Mesodermal cell (in vitro differentiated cells): Measurements from ENCODE around the gene PHC2.

ENCODE experiments used
- H3K27ac ChIP-seq: 2 replicates; pipeline ENCODE4 v1.7.0; 2013; ENCODE audit warnings: mild to moderate bottlenecking, low read depth, low read length, moderate library complexity; ENCODE audit not compliant: severe bottlenecking
- H3K36me3 ChIP-seq: 2 replicates; pipeline ENCODE4 v1.7.1; 2013; ENCODE audit warnings: mild to moderate bottlenecking, low read length, moderate library complexity; ENCODE audit not compliant: control insufficient read depth, insufficient read depth
- H3K4me1 ChIP-seq: one replicate; pipeline ENCODE4 v1.7.1; 2013; ENCODE audit warnings: mild to moderate bottlenecking, low read length; ENCODE audit not compliant: insufficient read depth, control insufficient read depth, poor library complexity, severe bottlenecking
- H3K4me3 ChIP-seq: 2 replicates; pipeline ENCODE4 v1.7.0; 2013; ENCODE audit warnings: low read length, control low read depth, mild to moderate bottlenecking; ENCODE audit not compliant: insufficient read depth, poor library complexity, severe bottlenecking; ENCODE audit errors: extremely low read depth
- H3K9me3 ChIP-seq: 2 replicates; pipeline ENCODE4 v1.7.1; 2013; ENCODE audit warnings: mild to moderate bottlenecking, low read length, moderate library complexity; ENCODE audit not compliant: control insufficient read depth
- WGBS, 2 experiments: methylation state at CpG; one replicate each; pipeline ENCODE4 v1.1.5; 2013; ENCODE audit warnings: missing lambda C conversion rate in 2 of 2; ENCODE audit not compliant: insufficient coverage in 2 of 2; 5-methylcytosine and 5-hydroxymethylcytosine counted together

The PHC2 gene

DNA sequence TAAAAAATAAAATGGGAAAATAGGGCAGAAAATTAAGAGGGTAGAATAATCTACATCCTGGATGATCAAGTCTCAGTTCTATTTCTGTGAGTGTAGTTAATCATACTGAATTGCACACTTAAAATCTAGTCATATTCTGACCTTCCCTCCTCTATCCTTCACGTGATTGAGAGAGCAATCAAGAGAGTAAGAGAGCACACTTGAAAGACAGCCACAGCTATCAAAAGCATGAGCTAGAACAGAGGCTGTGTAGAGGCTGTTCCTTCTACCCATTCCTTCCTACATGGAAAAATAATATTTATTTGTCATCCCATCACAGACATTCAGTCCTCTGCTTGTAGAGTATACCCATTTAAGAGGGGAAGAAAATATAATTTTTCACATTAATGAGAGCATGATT lies 52.4 kb downstream of the PHC2 start:
- Histone ChIP-seq H3K27ac (no peak overlapping the region), H3K4me3 (no peak overlapping the region), H3K4me1 (peaks cover 25% of the 10 kb centered on the region), H3K9me3 (no peaks in the 10 kb centered on the region), H3K36me3 (peaks cover 3% of the 10 kb centered on the region)
- 71% methylated on average over 1 of the region's 1 CpG; no CpG with 5 or more reads in 1 of the 2 experiments for WGBS, 2 experiments

GRCh38 chr1:33377756-33378155 lies 53.1 kb downstream of the PHC2 start:
- Histone ChIP-seq H3K4me3 (no peak overlapping the region), H3K27ac (no peak overlapping the region), H3K4me1 (peaks cover 17% of the 10 kb centered on the region), H3K9me3 (no peaks in the 10 kb centered on the region), H3K36me3 (peaks cover 6% of the 10 kb centered on the region)
- WGBS, 2 experiments: 80 to 100% methylated on average over 1 of the region's 1 CpG

DNA sequence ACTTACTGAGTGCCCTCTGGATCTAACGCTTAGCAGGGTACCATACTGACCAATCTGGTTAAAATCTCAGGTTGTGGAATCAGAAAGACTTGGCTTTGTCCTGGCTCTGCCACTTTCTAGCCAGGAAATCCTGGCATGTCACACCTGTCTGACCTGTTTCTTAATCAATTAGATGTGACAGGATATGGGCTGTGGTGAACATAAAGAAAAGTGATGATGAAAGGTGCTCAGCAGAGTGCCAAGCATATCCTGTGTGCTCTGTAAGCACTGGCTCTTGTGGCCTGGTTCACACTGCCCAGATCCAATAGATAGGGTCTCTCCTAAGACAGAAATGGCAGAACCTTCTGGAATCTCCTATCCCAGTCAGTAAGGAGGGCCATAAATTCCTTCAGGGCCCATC lies 53.9 kb downstream of the PHC2 start:
- H3K9me3 ChIP-seq: no peaks in the 10 kb centered on the region
- WGBS, 2 experiments: 100% methylated on average over 1 of the region's 1 CpG
- peaks cover 11% of the 10 kb centered on the region for H3K4me1 ChIP-seq
- peaks cover 12% of the 10 kb centered on the region for H3K36me3 ChIP-seq
- no peak overlapping the region for H3K27ac ChIP-seq
- H3K4me3 ChIP-seq: no peak overlapping the region

DNA sequence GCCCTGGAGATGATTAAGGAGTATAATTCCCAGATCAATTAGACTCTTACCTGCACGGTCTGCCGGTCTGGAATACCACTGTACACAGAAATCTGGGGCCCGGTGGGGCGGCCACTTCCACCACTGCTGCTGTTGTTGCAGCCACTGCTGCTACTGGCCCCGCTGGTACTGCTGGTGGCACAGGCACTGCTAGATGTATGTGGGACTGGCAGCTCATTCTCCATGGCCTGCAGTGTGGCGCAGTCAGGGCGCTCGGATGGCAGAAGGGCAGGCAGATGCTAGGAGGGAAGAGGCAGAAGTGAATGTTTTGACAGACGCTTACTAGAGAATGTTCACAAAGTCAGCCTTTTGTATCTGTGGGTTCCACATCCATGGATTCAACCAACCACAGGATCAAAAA lies 55.6 kb downstream of the PHC2 start:
- Histone ChIP-seq H3K9me3 (no peaks in the 10 kb centered on the region), H3K4me3 (no peak overlapping the region), H3K36me3 (peaks cover 18% of the 10 kb centered on the region), H3K27ac (no peak overlapping the region), H3K4me1 (peaks cover 10% of the 10 kb centered on the region)
- 96 to 97% methylated on average over 8 to 9 of the region's 9 CpGs for WGBS, 2 experiments

GRCh38 chr1:33374336-33375105 lies 56.4 kb downstream of the PHC2 start:
- WGBS, 2 experiments: 97 to 98% methylated on average over 4 of the region's 5 CpGs
- Histone ChIP-seq H3K27ac (no peak overlapping the region), H3K36me3 (peaks cover 23% of the 10 kb centered on the region), H3K4me1 (peaks cover 10% of the 10 kb centered on the region), H3K4me3 (no peak overlapping the region), H3K9me3 (no peaks in the 10 kb centered on the region)

DNA sequence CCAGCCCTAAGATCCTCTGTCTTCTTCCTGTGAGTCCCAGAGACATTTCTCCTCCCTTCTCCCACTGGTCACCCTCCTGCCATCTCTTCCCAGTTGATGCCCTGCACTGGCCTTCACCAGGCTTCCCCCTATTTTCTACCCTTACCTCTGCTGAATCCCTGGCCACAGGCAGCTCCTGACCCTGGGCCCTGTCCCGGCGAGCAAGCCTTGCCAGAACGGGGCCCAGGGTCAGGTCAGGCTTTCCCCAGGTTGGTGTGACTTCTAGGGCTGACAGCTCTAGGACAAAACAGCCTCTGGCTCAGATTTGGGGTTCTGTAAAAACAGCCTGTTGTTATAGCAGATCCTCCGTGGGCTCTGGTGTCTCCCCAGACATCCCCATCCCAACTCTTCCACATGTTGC lies 57.3 kb downstream of the PHC2 start:
- 93 to 95% methylated on average over 4 of the region's 4 CpGs for WGBS, 2 experiments
- Histone ChIP-seq H3K36me3 (peaks cover 25% of the 10 kb centered on the region), H3K4me1 (peaks cover 10% of the 10 kb centered on the region), H3K9me3 (no peaks in the 10 kb centered on the region), H3K27ac (no peak overlapping the region), H3K4me3 (no peak overlapping the region)

GRCh38 chr1:33372677-33373076 lies 58.2 kb downstream of the PHC2 start:
- Histone ChIP-seq H3K4me1 (peaks cover 16% of the 10 kb centered on the region), H3K9me3 (no peaks in the 10 kb centered on the region), H3K4me3 (no peak overlapping the region), H3K27ac (no peak overlapping the region), H3K36me3 (peaks cover 25% of the 10 kb centered on the region)
- 80 to 86% methylated on average over 3 to 4 of the region's 4 CpGs for WGBS, 2 experiments

- Histone ChIP-seq H3K27ac (no peak overlapping the region), H3K4me3 (no peak overlapping the region), H3K36me3 (peaks cover 26% of the 10 kb centered on the region), H3K9me3 (no peaks in the 10 kb centered on the region), H3K4me1 (peaks cover 21% of the 10 kb centered on the region)
- WGBS, 2 experiments: 95 to 97% methylated on average over 3 to 10 of the region's 12 CpGs
These were observed 58.7 kb downstream of the PHC2 start for GRCh38 chr1:33372162-33372561.

- Histone ChIP-seq H3K9me3 (no peaks in the 10 kb centered on the region), H3K4me1 (peaks cover 30% of the 10 kb centered on the region), H3K36me3 (peaks cover 34% of the 10 kb centered on the region), H3K4me3 (no peak overlapping the region), H3K27ac (no peak overlapping the region)
- WGBS, 2 experiments: 88 to 98% methylated on average over 6 to 9 of the region's 9 CpGs
These were observed 59.6 kb downstream of the PHC2 start for GRCh38 chr1:33371334-33371733.

- H3K27ac ChIP-seq: no peak overlapping the region
- 90 to 95% methylated on average over 4 of the region's 5 CpGs for WGBS, 2 experiments
- no peaks in the 10 kb centered on the region for H3K9me3 ChIP-seq
- peaks cover 39% of the 10 kb centered on the region for H3K36me3 ChIP-seq
- no peak overlapping the region for H3K4me3 ChIP-seq
- H3K4me1 ChIP-seq: peaks cover 31% of the 10 kb centered on the region
These were observed 60.1 kb downstream of the PHC2 start for GRCh38 chr1:33370827-33371226.

- 69 to 93% methylated on average over 3 of the region's 4 CpGs for WGBS, 2 experiments
- Histone ChIP-seq H3K9me3 (no peaks in the 10 kb centered on the region), H3K4me3 (no peak overlapping the region), H3K27ac (no peak overlapping the region), H3K4me1 (peaks cover 37% of the 10 kb centered on the region), H3K36me3 (peaks cover 43% of the 10 kb centered on the region)
These were observed 60.6 kb downstream of the PHC2 start for GRCh38 chr1:33370301-33370700.
